Measurements from ENCODE around the gene SNAP25.

The SNAP25 gene

DNA sequence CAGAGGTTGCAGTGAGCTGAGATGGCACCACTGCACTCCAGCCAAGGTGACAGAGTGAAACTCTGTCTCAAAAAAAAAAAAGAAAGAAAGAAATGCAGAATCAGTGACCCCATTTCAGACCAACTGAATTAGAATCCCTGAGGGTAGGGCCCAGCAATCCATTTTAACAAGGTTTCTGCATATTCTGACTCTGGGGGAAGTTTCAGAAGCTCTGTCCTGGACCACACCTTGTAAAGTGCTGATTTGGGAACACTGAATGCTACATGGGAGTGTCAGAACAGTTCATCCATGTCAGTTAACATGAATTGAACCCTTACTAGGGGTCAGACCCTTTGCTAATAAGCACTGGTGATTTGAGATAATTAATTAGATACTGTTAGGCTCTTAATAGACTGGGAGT lies 52.0 kb downstream of the SNAP25 start:
- Mint-ChIP-seq H3K4me1 (no peaks in the 10 kb centered on the region), H3K27me3 (peaks cover 9% of the 10 kb centered on the region), H3K27ac (no peak overlapping the region), H3K9me3 (no peaks in the 10 kb centered on the region), H3K4me3 (no peak overlapping the region)
- ATAC-seq (no peak), DNase-seq (no peak)

DNA sequence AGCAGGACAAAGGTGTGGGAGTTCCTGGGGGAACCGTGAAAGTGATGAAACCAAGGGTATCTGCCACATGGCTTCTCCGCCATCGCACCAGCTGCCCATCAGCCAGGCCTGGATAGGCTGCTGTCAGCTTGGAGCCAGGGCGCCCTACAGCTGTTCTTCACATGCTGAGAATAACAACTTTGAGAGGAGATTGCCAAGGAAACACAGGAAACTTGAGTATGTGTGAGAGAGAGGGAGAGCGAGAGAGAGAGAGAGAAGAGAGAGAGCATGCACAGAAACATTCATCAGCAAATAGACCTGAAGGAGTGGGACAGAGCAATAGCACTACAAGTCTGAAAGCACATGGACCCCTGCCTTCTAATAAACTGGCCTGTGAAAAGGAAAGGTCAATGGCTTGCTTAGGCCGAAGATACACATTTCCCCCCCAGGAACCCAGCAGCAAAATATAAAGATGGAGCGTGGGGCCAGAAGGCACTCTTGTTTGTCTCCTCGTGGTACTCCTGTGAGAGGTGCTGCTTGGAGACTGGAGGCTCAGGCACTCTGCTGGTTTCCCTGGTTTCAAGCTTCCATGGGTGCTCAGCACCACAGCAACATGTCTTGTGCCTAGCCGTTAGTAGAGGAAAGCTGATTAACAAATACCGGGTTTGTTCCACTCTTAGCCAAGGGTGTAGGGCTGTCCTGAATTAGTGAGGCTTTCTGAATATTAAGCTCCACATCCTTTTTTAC lies 53.0 kb downstream of the SNAP25 start:
- no peak overlapping the region for H3K27ac Mint-ChIP-seq
- H3K4me3 Mint-ChIP-seq = no peak overlapping the region

DNA sequence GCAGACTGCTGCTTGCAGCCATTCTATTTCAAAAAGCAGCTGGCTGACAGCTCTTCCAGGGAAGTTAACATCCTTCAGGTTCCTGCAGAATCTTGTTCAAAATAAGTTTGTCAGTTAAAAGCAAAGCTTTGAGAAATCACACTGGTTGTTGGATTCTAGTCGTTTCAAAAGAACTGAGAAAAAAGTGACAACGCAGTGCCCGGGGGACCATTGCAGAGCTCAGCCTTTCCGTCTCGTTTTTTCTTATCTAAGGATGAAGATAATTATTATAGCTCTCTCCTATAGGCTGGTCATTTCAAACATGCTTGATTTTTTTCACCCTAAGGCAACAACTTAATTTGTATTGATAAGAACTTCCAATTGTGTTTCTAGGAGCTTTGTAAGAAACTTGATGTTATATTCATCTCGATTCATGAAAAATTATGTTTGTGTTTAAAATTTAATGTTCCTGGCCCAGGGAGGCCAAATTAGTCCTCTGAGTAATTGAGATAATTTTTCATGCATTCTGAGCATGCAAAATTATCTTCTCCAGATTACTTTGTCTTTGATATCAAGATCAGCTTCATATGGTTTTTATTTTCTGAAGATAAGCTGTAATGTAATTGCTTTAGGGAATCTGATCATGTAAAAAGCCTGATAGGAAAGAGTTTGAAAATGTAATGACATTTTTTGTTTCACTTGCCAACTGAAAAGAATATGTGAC lies 58.4 kb downstream of the SNAP25 start:
- no peak for ATAC-seq
- no peaks in the 10 kb centered on the region for H3K4me1 Mint-ChIP-seq
- no peaks in the 10 kb centered on the region for H3K9me3 Mint-ChIP-seq
- H3K4me3 Mint-ChIP-seq = no peak overlapping the region
- H3K27ac Mint-ChIP-seq = no peak overlapping the region
- peaks cover 16% of the 10 kb centered on the region for H3K27me3 Mint-ChIP-seq
- DNase-seq = no peak

More for the DNA sequence above, 53.0 kb downstream of the SNAP25 start:
- ATAC-seq (no peak), DNase-seq (no peak)
- Mint-ChIP-seq H3K9me3 (no peaks in the 10 kb centered on the region), H3K4me1 (no peaks in the 10 kb centered on the region), H3K27me3 (peaks cover 9% of the 10 kb centered on the region)

DNA sequence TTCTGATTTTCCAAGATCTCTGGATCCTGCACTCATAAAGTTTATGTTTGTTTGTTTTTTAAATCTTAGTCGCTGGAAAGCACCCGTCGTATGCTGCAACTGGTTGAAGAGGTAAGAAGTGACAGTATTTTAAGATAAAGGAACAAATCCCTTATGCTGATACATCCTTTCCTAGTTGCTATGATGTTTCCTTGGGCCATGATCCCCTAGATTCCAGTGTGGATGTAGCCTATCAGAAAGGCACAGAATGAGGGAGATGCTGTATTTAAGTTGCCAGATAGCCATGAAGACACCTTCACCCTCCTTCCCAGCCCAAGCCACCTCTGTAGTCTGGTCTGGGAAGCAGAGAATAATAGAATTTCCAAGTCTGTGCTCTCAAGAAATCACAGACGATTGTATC lies 59.0 kb downstream of the SNAP25 start:
- no peak overlapping the region for H3K4me3 Mint-ChIP-seq
- no peak overlapping the region for H3K27ac Mint-ChIP-seq

DNA sequence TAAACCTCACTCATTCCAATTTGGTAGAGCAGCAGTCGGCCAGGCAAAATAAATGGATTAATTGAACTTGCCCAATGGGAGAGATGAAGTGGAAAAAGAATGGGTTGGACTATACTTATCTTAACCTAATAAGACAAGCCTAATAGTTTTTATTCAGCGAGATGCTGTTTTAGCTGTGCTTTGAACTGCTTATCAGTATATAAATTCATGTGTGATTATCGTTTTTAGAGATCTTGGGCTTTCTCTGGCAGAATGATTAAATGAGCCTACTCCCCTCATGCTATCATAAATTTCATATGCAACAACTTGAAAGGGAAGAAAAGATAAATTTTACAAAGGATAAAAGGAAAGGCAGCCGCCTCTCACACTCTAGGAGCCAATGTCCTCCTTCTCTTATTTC lies 59.8 kb downstream of the SNAP25 start:
- DNase-seq (no peak), ATAC-seq (no peak)
- Mint-ChIP-seq H3K4me3 (no peak overlapping the region), H3K4me1 (no peaks in the 10 kb centered on the region), H3K27me3 (peaks cover 15% of the 10 kb centered on the region), H3K9me3 (no peaks in the 10 kb centered on the region), H3K27ac (no peak overlapping the region)

More for the DNA sequence above, 59.0 kb downstream of the SNAP25 start:
- Mint-ChIP-seq H3K9me3 (no peaks in the 10 kb centered on the region), H3K27me3 (peaks cover 16% of the 10 kb centered on the region), H3K4me1 (no peaks in the 10 kb centered on the region)
- ATAC-seq (no peak), DNase-seq (no peak)

DNA sequence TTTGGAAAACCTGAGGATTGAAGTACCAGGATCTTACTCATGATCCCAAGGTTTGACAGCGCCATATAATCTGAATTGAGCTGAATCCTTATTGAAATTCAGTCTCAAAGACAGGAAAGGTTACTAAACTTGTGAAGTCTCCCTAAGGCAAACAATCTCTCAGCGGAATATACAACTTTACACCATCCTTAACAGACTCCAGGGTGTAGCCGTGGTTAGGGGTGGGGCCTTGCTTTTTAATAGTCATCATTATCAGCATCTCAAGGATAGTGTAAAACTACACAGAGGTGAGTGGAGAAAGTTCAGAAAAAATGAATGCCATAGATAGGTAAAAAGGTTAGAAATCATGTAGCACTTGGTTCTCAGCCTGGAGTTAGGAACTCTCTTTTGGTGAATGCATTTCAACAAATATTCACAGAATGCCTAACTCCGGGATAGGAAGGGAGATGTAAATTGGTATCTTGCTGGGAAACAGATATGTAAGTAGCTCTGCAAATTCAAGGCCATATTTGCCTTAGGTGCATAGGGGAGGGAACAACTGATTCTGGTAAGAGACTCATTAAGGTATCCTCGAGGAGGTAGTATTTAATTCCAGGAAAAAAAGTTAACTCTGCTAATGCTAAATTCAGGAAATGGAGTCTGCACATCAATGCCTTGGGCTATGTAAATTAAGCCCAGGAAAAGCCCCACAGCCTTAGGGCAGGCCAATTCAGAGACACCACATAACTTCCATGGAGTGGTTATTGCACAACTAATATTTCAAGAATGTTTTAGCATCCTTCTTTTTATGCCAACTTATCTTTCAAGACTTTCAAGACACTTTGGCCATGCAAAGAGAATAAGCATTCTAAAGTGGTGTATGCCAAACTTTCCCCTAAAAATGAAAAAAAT lies 61.6 kb downstream of the SNAP25 start:
- DNase-seq (no peak), ATAC-seq (no peak)
- Mint-ChIP-seq H3K4me1 (no peaks in the 10 kb centered on the region), H3K27ac (no peak overlapping the region), H3K9me3 (no peaks in the 10 kb centered on the region), H3K4me3 (no peak overlapping the region), H3K27me3 (peaks cover 17% of the 10 kb centered on the region)

DNA sequence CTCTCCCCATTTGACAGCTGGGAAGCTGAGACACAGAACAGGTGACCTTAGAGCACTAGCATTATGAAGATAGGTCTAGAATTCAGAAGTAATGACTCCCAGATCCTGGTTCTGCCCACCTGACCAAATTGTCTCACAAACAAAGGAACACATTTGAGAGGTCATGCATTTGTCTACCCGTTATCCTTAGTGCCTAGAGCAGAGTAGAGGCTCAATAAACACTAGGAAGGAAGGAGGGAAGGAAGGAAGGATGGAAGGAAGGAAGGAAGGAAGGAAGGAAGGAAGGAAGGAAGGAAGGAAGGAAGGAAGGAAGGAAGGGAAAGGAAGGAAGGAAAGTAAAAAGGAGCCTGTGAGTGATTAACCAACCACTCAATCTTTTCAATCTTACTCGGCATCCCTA lies 63.3 kb downstream of the SNAP25 start:
- H3K9me3 Mint-ChIP-seq = no peaks in the 10 kb centered on the region
- ATAC-seq (no peak), DNase-seq (no peak)
- H3K27ac Mint-ChIP-seq = no peak overlapping the region
- H3K27me3 Mint-ChIP-seq = peaks cover 24% of the 10 kb centered on the region
- H3K4me1 Mint-ChIP-seq = no peaks in the 10 kb centered on the region
- H3K4me3 Mint-ChIP-seq = no peak overlapping the region

DNA sequence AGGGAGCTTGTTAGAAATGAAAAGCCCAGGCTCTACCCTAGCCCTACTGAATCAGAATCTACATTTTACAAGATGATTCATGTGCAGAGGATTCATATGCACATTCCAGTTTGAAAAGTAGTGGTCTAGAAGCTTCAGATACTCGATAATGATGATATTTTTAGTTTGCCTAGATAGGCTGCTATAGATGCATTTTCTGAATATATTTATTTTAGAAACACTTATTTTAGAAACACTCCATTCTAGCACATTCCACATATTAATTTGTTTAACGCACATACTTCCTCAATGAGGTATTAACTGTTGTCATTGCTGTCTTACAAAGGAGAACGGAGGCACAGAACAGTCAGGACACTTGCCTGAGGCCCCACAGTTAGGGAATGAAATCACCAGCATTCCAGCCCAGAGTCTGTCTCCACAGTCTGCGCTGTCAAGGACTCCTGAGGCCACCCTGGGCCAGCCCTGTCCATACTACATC lies 64.4 kb downstream of the SNAP25 start:
- no peak for ATAC-seq
- Mint-ChIP-seq H3K9me3 (no peaks in the 10 kb centered on the region), H3K27ac (no peak overlapping the region), H3K27me3 (peaks cover 24% of the 10 kb centered on the region), H3K4me3 (no peak overlapping the region), H3K4me1 (no peaks in the 10 kb centered on the region)
- DNase-seq = no peak

DNA sequence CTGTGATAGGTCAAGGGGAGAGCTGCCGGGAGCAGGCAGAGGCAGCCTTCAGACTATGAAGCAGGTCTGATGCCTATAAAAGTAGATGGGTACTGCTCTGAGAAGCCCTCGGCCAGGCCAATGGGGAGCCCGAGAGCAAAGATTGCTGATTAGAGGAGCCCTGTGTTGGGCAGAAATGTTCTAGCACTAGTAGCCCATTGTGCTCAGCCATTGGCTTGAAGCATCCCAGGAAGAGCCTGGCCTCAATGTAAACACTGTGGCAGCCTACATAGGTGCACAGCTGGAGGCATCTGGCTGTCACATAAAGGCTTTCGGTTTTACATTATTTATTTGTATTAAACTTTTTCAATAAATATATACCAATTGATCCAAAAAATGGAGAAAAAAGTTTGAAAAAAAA lies 67.7 kb downstream of the SNAP25 start:
- ATAC-seq = no peak
- H3K4me1 Mint-ChIP-seq = no peaks in the 10 kb centered on the region
- no peak overlapping the region for H3K4me3 Mint-ChIP-seq
- no peak overlapping the region for H3K27ac Mint-ChIP-seq
- DNase-seq = no peak
- H3K27me3 Mint-ChIP-seq = peaks cover 24% of the 10 kb centered on the region
- H3K9me3 Mint-ChIP-seq = no peaks in the 10 kb centered on the region

DNA sequence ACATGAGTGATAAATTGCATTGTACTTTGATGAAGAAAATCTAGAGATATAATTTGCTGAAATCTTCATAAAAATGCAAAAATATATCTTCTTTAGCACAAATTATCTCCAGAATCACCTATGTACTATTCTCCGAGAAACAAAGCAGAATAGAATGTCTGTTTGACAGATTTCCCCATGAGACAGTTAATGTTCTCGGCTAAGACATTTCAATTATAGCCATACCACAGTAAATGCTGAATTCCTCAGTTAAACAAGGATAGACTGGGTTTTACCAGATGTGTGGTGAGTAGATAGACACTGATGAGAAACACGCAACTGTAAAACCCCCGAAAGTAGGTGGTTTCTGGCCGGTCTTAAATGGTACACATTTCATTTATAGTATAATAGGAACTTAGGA lies 69.8 kb downstream of the SNAP25 start:
- Mint-ChIP-seq H3K27me3 (peaks cover 17% of the 10 kb centered on the region), H3K4me1 (no peaks in the 10 kb centered on the region), H3K9me3 (no peaks in the 10 kb centered on the region), H3K4me3 (no peak overlapping the region), H3K27ac (no peak overlapping the region)
- ATAC-seq (no peak), DNase-seq (no peak)

DNA sequence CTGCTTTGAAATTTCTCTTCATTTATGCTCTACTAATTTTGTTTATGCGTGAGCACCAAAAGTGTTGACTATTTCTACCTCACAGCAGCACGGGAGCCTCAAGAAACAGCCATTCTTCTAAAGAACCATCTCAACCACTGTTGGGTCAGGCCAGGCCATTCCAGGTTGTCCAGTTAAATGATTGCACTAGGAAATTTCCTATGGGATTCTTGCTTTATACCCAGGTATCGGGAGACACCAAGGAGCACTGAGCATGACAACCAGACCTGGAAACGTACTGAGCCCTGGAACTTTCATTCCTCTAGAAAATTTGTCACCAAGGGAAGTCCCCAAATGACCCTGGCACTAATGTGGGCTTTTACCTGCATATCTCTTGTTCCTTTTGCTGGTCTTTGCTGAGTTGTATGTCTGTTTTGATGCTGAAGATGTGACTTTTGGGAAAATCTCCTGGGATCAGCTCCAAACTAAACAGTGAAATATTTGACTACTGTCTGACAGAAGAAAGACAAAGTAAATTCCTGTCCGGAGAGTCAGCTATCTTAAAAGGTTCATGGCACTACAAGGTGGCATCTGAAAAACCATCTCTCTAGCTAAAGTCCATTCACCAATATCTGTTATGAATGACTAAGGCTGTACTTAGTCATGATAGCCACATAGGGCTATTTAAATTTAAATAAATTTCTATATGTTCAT lies 70.5 kb downstream of the SNAP25 start:
- Mint-ChIP-seq H3K27ac (no peak overlapping the region), H3K4me3 (no peak overlapping the region), H3K9me3 (no peaks in the 10 kb centered on the region), H3K27me3 (peaks cover 15% of the 10 kb centered on the region), H3K4me1 (no peaks in the 10 kb centered on the region)
- ATAC-seq (no peak), DNase-seq (no peak)

DNA sequence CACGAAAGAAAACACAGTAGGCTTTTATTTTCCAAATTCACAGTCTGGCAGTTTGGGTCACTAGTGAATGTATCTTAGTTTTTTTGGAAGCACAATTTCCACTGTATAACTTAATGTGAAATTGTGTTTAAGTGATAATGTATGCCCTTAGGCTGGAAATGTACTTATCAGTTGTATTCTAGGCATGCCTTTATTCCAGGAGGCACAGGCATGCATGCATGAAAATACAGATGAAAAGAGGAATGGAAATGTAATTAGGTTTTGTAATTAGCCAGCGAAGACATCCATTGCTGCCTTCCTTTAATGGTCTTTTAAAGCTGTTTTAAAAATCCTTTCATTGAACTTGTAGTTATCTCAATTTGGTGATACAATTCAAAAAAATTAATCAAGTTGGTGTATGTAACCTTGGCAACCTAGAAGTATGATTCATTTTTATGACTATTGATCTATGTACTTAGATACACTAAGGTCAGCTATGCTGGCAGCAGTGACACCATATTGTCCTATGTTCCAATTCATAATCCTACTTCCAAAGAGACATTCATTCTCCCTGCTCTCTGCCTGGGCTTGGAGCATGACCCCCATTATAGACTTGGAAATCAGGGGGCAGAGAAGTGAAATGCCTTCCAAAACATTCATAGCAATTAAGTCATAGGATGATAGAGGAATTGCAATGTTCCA lies 73.1 kb downstream of the SNAP25 start:
- ATAC-seq = no peak
- Mint-ChIP-seq H3K9me3 (no peaks in the 10 kb centered on the region), H3K4me1 (no peaks in the 10 kb centered on the region), H3K4me3 (no peak overlapping the region), H3K27me3 (no peaks in the 10 kb centered on the region), H3K27ac (no peak overlapping the region)
- DNase-seq = no peak

DNA sequence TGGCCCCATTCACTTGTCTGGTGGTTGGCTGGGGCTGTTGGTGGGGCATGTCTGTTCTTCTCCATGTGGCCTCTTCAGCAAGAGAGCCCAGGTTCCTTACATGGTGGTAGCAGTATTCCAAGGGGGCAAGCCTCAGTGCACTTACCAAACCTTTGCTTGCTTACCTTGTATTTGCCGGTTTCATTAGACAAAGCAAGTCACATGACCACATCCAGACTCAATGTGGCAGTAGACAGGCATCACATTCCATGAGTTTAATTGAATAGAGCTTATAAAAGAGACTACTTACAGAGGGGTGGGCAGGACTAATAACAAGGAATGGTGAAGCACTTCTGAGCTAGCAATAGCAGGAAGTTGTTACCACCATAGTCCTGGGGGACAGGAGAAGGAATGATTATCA lies 78.6 kb downstream of the SNAP25 start:
- no peaks in the 10 kb centered on the region for H3K4me1 Mint-ChIP-seq
- no peaks in the 10 kb centered on the region for H3K27me3 Mint-ChIP-seq
- H3K27ac Mint-ChIP-seq = no peak overlapping the region
- DNase-seq (no peak), ATAC-seq (no peak)
- no peak overlapping the region for H3K4me3 Mint-ChIP-seq
- H3K9me3 Mint-ChIP-seq = peaks cover 0 to 8% of the 10 kb centered on the region in 2 donors

DNA sequence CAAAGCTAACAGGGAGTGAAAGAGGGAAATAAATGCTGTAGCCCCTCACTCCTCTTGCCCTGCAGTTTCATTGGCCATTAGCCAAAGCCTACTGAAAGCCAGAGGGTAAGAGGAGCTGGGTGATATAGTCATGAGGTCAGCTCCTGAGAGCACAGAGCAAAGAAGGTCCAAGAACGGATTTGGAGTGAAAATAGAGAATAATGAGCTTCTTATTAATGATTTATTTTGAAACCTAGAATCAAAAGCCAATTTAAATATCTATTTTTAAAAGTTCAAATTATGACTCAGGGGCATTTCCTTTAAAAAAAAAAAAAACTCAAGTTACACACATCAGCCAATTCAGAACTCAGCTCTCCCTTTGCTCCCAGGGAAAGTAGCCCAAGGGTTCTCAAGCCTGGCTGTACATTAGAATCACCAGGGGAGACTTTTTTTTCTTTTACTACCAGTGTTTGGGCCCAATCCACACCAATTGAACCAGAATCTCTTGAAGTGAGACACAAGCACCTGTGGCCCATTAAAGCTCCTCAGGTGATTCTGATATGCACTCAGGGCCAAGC lies 79.1 kb downstream of the SNAP25 start:
- ATAC-seq (no peak), DNase-seq (no peak)
- Mint-ChIP-seq H3K27ac (no peak overlapping the region), H3K4me3 (no peak overlapping the region), H3K4me1 (no peaks in the 10 kb centered on the region), H3K27me3 (no peaks in the 10 kb centered on the region), H3K9me3 (peaks cover 0 to 8% of the 10 kb centered on the region in 2 donors)
